ENCODE results near the gene IGF2BP2.

GRCh38 chr3:185851959-185852358 lies 27.1 kb upstream of the IGF2BP2 start:
- TF ChIP-seq POLR2AphosphoS5 (IDR thresholded peaks at IDR 0.05): no peak
- no peak for TF ChIP-seq CTCF (IDR thresholded peaks at IDR 0.05)
- TF ChIP-seq EP300 (IDR thresholded peaks at IDR 0.05): no peak
- no peak for TF ChIP-seq POLR2A (IDR thresholded peaks at IDR 0.05; ENCODE audit: low read depth)
